Measurements from ENCODE around the gene ZFAND3.

DNA sequence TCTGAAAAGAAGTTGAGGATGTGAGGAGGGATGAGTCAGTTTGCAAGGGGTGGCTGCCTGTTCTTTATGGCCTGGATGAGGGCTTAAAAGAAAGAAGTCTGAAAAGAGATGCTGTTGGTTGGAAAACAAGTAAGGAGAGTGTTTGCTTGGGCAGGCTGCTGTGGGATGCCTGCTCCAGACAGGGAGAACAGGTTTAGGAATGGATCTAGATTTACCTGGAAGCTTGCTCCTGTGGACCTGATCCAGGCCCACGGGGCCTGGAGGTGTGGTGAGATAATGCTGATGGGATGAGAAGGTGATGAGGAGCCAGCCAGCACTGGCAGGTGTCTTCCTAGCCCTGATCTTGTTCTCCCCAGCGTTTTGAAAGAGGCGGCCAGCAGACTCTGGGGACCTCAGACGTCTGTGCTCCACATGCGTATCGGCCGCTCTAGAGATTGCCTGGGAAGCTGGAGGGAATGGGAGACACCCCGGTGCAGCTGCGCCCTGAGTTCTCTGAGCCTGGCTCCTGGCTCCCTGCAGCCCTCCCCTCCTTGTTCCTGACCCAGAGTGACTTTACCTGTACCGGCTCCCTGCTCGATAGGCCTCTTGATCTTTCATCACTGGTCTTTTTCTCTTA lies 331.3 kb downstream of the ZFAND3 start:
- TF ChIP-seq, protein P1, sequence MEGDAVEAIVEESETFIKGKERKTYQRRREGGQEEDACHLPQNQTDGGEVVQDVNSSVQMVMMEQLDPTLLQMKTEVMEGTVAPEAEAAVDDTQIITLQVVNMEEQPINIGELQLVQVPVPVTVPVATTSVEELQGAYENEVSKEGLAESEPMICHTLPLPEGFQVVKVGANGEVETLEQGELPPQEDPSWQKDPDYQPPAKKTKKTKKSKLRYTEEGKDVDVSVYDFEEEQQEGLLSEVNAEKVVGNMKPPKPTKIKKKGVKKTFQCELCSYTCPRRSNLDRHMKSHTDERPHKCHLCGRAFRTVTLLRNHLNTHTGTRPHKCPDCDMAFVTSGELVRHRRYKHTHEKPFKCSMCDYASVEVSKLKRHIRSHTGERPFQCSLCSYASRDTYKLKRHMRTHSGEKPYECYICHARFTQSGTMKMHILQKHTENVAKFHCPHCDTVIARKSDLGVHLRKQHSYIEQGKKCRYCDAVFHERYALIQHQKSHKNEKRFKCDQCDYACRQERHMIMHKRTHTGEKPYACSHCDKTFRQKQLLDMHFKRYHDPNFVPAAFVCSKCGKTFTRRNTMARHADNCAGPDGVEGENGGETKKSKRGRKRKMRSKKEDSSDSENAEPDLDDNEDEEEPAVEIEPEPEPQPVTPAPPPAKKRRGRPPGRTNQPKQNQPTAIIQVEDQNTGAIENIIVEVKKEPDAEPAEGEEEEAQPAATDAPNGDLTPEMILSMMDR (IDR thresholded peaks at IDR 0.05 in 4 of 5, conservative IDR thresholded peaks at IDR 0.05 in 1 of 5): no peak
- no peak for TF ChIP-seq POLR2A (IDR thresholded peaks at IDR 0.05)

Measured in gastrocnemius medialis (tissue), 4 donors.